NCI-H446 treated with DMSO at 0.1 percent for 48 hours (cell line): Measurements from ENCODE around the gene FBRS.
A peak's percentile ranks its signal among the peaks of the same experiment; 100 is the strongest.
"Not testable (repeated sequence)": the region's sequence is repeated elsewhere in the genome, so short reads cannot be mapped to it uniquely, and the experiment has no call there.

ENCODE experiments used
- DNase-seq: peaks from one replicate; lab custom pipeline; 2025; lab: John Stamatoyannopoulos, UW

Gene FBRS

DNA sequence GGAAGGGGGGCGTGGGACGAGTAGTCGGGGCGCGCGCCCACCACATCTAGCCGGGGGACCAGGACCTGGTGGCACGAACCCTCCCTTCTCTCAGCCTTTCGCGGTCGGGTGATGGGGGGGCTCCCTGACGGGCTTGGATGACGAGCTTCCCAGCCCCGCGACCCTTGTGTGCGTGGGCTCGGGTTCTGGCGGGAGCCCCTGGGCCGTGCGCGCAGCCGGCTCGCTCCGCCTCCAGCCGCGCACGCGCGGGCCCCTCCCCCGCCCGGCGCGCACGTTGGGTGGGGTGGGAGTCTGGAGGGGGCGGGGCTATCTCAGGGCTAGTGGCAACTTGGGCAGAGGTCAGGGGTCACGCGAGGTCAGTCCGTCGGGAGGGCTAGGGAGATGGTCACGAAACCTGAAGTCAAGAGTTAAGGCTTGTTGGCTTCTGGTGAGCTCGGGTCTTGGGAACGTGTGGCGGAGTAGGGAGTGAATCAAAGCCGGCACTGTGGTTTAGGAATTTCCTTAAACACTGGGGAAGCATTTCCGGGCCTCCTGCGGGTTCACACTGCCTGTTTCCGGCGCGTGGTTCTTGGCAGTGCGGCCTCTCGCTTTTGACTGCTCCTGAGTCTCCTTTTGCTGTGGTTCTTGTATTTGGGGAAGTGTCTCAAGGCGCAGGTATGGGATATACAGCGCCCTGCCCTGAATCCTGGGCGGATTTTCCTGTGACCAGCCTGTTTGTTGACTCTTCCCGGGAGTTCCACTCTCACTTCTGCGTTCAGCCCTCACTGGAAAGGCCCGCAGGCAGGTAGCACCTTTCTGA lies 40.8 kb downstream of the FBRS start, which contains the start of gene SRCAP:
SRCAP (plus strand) TSS at position 356 of the 799 bp plus-strand sequence. CDS start 1,654 bp downstream, outside the sequence.
- DNase-seq = peak; percentile 39

DNA sequence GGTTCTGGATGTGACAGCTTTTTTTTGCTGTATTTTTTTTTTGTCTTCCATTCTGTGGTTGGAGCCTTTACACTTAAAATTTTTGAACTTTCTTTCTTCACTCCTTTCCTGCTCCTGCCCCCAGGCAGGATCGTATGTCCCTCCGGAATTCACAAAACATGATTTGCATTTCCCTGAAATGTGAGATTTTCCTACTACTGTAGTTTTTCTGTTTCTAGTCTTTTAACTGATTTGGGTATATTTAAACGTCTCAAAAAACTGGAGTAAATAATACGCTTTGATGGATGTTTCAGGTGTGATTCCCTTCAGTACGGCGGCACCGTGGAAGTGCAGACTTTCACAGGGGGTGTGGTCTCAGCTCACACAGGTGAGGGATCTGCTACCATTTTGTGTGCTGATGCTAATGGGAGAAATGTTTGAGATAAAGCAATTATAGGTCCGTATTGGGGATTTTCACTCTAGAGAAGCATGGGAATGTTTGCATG lies 41.4 kb downstream of the FBRS start:
- no peak for DNase-seq

DNA sequence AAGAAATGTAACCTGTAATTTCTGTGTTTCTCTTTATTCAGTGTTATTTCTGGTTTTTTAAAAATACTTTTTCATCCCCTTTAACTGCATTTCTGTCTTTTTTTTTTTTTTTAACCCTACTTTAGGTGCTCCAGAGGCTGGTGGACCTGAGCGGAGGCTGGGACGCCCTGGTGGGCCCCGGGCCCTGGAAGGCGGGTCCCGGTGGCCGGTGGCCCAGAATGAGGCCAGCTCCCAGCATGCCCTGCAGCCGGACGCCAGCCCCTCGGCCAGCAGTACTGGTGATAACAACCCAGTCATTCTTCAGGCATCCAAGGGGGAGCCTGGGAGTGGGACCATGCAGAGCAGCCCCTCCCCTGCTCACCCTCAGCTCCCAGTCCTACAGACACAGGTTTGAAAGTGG lies 42.3 kb downstream of the FBRS start:
- no peak for DNase-seq

DNA sequence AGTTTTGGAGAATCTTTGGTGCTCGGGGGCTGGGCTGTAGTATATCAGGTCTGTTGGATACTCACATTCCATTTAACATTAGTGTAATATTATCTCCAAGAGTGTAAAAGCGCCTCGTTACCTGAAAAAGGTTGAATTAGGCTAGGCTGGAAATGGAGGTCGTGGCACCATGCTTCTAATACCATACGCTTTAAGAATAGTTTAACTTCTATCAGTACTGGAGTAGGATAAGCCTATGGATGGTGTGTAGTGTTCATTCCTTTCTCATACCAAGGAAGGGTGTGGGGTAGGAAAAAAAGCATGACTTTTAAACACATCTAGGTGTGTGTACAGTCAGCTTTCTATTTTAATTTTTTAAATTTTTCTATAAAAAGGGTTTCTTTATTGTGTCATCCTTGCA lies 42.7 kb downstream of the FBRS start:
- no peak for DNase-seq

DNA sequence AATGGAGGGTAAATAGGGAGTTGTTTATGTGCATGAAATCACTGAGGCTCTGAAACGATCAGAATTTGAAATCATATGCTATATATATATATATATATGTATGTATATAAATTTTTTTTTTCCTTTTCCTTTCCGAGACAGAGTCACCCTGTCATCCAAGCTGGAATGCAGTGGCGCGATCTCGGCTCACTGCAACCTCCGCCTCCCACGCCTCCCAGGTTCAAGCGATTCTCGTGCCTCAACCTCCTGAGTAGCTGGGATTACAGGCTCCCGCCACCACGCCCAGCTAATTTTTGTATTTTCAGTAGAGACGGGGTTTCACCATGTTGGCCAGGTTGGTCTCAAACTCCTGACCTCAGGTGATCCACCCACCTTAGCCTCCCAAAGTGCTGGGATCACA lies 44.8 kb downstream of the FBRS start:
- DNase-seq = not testable (repeated sequence)

GRCh38 chr16:30703971-30704370 lies 45.7 kb downstream of the FBRS start:
- DNase-seq = no peak

GRCh38 chr16:30706046-30706445 lies 47.8 kb downstream of the FBRS start:
- no peak for DNase-seq

DNA sequence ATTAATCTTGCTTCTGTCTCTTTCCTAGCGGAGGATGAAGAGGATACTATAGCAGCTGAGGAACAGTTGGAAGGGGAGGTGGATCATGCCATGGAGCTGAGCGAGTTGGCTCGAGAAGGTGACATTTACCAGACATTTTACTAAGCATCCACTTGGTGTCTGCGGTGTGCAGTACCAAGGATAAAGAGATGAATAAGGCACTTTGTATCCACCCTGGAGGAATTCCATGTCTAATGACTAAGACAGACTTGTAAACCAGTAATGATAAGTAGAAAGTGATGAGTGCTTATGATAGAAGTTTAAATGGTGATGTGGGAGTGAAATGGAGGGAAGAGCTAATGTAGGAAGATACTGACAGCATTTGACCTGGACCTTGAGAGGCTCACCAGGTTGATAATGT lies 52.7 kb downstream of the FBRS start:
- DNase-seq = no peak

GRCh38 chr16:30711712-30712111 lies 53.5 kb downstream of the FBRS start:
- DNase-seq = no peak

- no peak for DNase-seq
Observed at GRCh38 chr16:30715750-30716445, 57.7 kb downstream of the FBRS start.

DNA sequence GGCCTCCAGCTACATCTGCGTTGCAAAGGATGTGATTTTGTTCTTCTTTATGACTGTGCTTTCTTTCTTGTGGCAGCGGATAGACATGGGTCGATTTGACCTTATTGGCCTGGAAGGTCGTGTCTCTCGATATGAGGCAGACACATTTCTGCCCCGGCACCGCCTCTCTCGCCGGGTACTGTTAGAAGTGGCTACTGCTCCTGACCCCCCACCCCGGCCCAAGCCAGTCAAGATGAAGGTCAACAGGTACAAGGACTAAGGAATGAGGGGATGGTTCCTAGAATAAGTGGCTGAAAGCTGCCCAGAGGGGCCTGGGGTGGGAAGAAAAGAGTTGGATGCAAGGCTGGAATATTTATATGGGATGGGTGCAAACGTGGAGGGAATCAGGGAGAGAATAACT lies 61.9 kb downstream of the FBRS start:
- no peak for DNase-seq
